OCI-LY3 (cell line): ENCODE measurements around the gene LSS.

Experiments
- H2AFZ ChIP-seq: fragments of 200-600, 300-600 bp; shearing (Covaris generic); 2 replicates; pipeline ENCODE4 v1.6.0; 2014; ENCODE audit warnings: antibody characterized with exemption, low read depth, low read length
- H3K27ac ChIP-seq: fragments of 200-600, 300-600 bp; sonication (generic); 2 replicates; pipeline ENCODE4 v1.5.1; 2014; ENCODE audit warnings: mild to moderate bottlenecking, low read length, moderate library complexity, mixed read lengths
- H3K27me3 ChIP-seq: fragments of 200-600, 300-600 bp; sonication (generic); 2 replicates; pipeline ENCODE4 v1.6.1; 2014; ENCODE audit warnings: low read depth, low read length, mixed read lengths
- H3K36me3 ChIP-seq: fragments of 200-600, 300-600 bp; sonication (generic); replicated peaks from 2 replicates; pipeline ENCODE3; 2014; ENCODE audit warnings: low read depth, low read length, mixed read lengths
- H3K4me1 ChIP-seq: fragments of 300-600, 200-600 bp; sonication (generic); 2 replicates; pipeline ENCODE4 v1.6.1; 2014; ENCODE audit warnings: low read length, mixed read lengths
- H3K4me2 ChIP-seq: fragments of 200-600, 300-600 bp; sonication (generic); 2 replicates; pipeline ENCODE4 v1.6.1; 2014; ENCODE audit warnings: low read length, mixed read lengths
- H3K4me3 ChIP-seq: fragments of 300-600, 200-600 bp; sonication (generic); 2 replicates; pipeline ENCODE4 v1.5.1; 2014; ENCODE audit warnings: antibody characterized with exemption, mild to moderate bottlenecking, low read length, moderate library complexity
- H3K79me2 ChIP-seq: fragments of 300-600, 200-600 bp; shearing (Covaris generic); 2 replicates; pipeline ENCODE4 v1.6.1; 2014; ENCODE audit warnings: mild to moderate bottlenecking, low read length, mixed read lengths
- H3K9ac ChIP-seq: fragments of 300-600, 200-600 bp; shearing (Covaris generic); 2 replicates; pipeline ENCODE4 v1.6.0; 2014; ENCODE audit warnings: mild to moderate bottlenecking, low read length, moderate library complexity
- H3K9me3 ChIP-seq: fragments of 200-600, 300-600 bp; shearing (Covaris generic); 2 replicates; pipeline ENCODE4 v1.6.1; 2014; ENCODE audit warnings: low read length, mixed read lengths; ENCODE audit not compliant: insufficient read depth
- H4K20me1 ChIP-seq: fragments of 200-600, 300-600 bp; sonication (generic); 2 replicates; pipeline ENCODE4 v1.6.1; 2016; ENCODE audit warnings: low read length, mixed read lengths; ENCODE audit not compliant: insufficient read depth
- CTCF ChIP-seq: fragments of 200-600, 300-600 bp; sonication (generic); IDR thresholded peaks from 2 replicates; pipeline ENCODE4 v1.5.1; 2014; ENCODE audit warnings: antibody characterized with exemption, low read length, low read depth
- EZH2phosphoT487 ChIP-seq: fragments of 200-600 bp; shearing (Covaris generic); IDR thresholded peaks from 2 replicates; pipeline ENCODE4 v1.6.1; 2018; ENCODE audit warnings: antibody characterized with exemption, mixed run types, low read depth

Gene LSS

GRCh38 chr21:46168659-46169386, 59.8 kb downstream of the LSS start:
- H3K36me3 ChIP-seq, result no peaks in the 10 kb centered on the region
- H3K9me3 ChIP-seq, result no peaks in the 10 kb centered on the region
- no peak overlapping the region for H2AFZ ChIP-seq
- H3K4me2 ChIP-seq, result no peak overlapping the region
- no peaks in the 10 kb centered on the region for H3K79me2 ChIP-seq
- no peak for TF ChIP-seq EZH2phosphoT487
- TF ChIP-seq CTCF, result no peak
- H3K27ac ChIP-seq, result no peak overlapping the region
- no peaks in the 10 kb centered on the region for H3K27me3 ChIP-seq
- H3K9ac ChIP-seq, result no peak overlapping the region
- H4K20me1 ChIP-seq, result no peaks in the 10 kb centered on the region
- no peaks in the 10 kb centered on the region for H3K4me1 ChIP-seq
- H3K4me3 ChIP-seq, result no peak overlapping the region

GRCh38 chr21:46168238-46168637, 60.3 kb downstream of the LSS start:
- H3K27me3 ChIP-seq, result no peaks in the 10 kb centered on the region
- no peak overlapping the region for H3K9ac ChIP-seq
- no peak overlapping the region for H3K27ac ChIP-seq
- H3K9me3 ChIP-seq, result no peaks in the 10 kb centered on the region
- no peaks in the 10 kb centered on the region for H3K79me2 ChIP-seq
- H4K20me1 ChIP-seq, result no peaks in the 10 kb centered on the region
- H3K4me1 ChIP-seq, result no peaks in the 10 kb centered on the region
- H3K36me3 ChIP-seq, result no peaks in the 10 kb centered on the region
- H3K4me3 ChIP-seq, result no peak overlapping the region
- no peak overlapping the region for H3K4me2 ChIP-seq
- no peak overlapping the region for H2AFZ ChIP-seq
- no peak for TF ChIP-seq CTCF
- no peak for TF ChIP-seq EZH2phosphoT487

GRCh38 chr21:46165098-46165497, 63.5 kb downstream of the LSS start:
- Histone ChIP-seq H3K4me1 (no peaks in the 10 kb centered on the region), H3K79me2 (no peaks in the 10 kb centered on the region), H3K36me3 (no peaks in the 10 kb centered on the region), H3K27me3 (no peaks in the 10 kb centered on the region), H3K4me3 (no peak overlapping the region), H3K4me2 (no peak overlapping the region), H3K9me3 (no peaks in the 10 kb centered on the region), H3K27ac (no peak overlapping the region), H3K9ac (no peak overlapping the region), H4K20me1 (no peaks in the 10 kb centered on the region), H2AFZ (no peak overlapping the region)
- TF ChIP-seq CTCF (no peak), EZH2phosphoT487 (no peak)

GRCh38 chr21:46163380-46163779, 65.2 kb downstream of the LSS start:
- no peak for TF ChIP-seq EZH2phosphoT487
- no peak for TF ChIP-seq CTCF
- Histone ChIP-seq H3K27me3 (no peaks in the 10 kb centered on the region), H3K79me2 (no peaks in the 10 kb centered on the region), H3K4me3 (no peak overlapping the region), H2AFZ (no peak overlapping the region), H3K4me1 (no peaks in the 10 kb centered on the region), H3K9ac (no peak overlapping the region), H3K27ac (no peak overlapping the region), H3K36me3 (no peaks in the 10 kb centered on the region), H3K4me2 (no peak overlapping the region), H3K9me3 (no peaks in the 10 kb centered on the region), H4K20me1 (no peaks in the 10 kb centered on the region)
